IMR-90 (cell line): ENCODE data around the gene CEMIP2. TPM values are rescaled to one million over a fixed set of nuclear protein-coding genes. Genes with fewer than 3 reads are reported as not detected.

Experiments used
- ATAC-seq: fragments of 200-7000 bp; cut with Tn5 transposase; 2 replicates; pipeline ENCODE4 v1.9.1; 2020; ENCODE audit warnings: low read depth, mild to moderate bottlenecking, moderate library complexity
- BruUV-seq: library from RNA; stranded (reverse); fragments of 400-500 nt; replicated peaks from 2 replicates; lab custom pipeline; 2021; lab: Mats Ljungman, UMichigan
- CTCF ChIA-PET: fragments of 300-600 bp; formaldehyde crosslinking; extraction: SDS; loops from one replicate; lab custom pipeline; 2021; ENCODE audit warnings: antibody characterized with exemption; lab: Yijun Ruan, JAX
- POLR2A ChIA-PET: fragments of 300-600 bp; sonication (Branson Sonifier 250); formaldehyde crosslinking; loops from one replicate; lab custom pipeline; 2022; ENCODE audit warnings: antibody characterized with exemption; ENCODE audit not compliant: unreplicated experiment; lab: Charles Lee
- DNase-seq: peaks from one replicate; pipeline ENCODE4 v3.0.0; 2013
- H2AFZ ChIP-seq: replicated peaks from 2 replicates; pipeline ENCODE3; 2013; ENCODE audit warnings: low read length, mild to moderate bottlenecking; ENCODE audit not compliant: poor library complexity
- H2AK5ac ChIP-seq: 2 replicates; pipeline ENCODE4 v1.6.1; 2013; ENCODE audit warnings: low read depth, low read length, inconsistent platforms
- H2AK9ac ChIP-seq: replicated peaks from 2 replicates; pipeline ENCODE3; 2013; ENCODE audit warnings: mild to moderate bottlenecking, low read depth, low read length, moderate library complexity; ENCODE audit not compliant: poor library complexity
- H2BK120ac ChIP-seq: 2 replicates; pipeline ENCODE4 v1.6.1; 2013; ENCODE audit warnings: low read depth, low read length, inconsistent platforms
- H2BK15ac ChIP-seq: 3 replicates; pipeline ENCODE4 v1.6.1; 2013; ENCODE audit warnings: low read depth, low read length, inconsistent platforms
- H2BK20ac ChIP-seq: 2 replicates; pipeline ENCODE4 v1.6.1; 2013; ENCODE audit warnings: low read depth, mild to moderate bottlenecking, inconsistent platforms, low read length, moderate library complexity
- H2BK5ac ChIP-seq: 2 replicates; pipeline ENCODE4 v1.6.1; 2013; ENCODE audit warnings: mild to moderate bottlenecking, low read depth, low read length, inconsistent platforms; ENCODE audit not compliant: poor library complexity, severe bottlenecking
- H3K14ac ChIP-seq: replicated peaks from 2 replicates; pipeline ENCODE4 v1.6.1; 2013; ENCODE audit warnings: low read depth, low read length, inconsistent platforms
- H3K18ac ChIP-seq: 2 replicates; pipeline ENCODE4 v1.6.1; 2013; ENCODE audit warnings: low read depth, low read length, control low read depth
- H3K23ac ChIP-seq: 2 replicates; pipeline ENCODE4 v1.6.1; 2013; ENCODE audit warnings: low read depth, low read length, inconsistent platforms
- H3K27ac ChIP-seq: 2 replicates; pipeline ENCODE4 v1.5.1; 2013; ENCODE audit warnings: mild to moderate bottlenecking, control low read depth, low read length; ENCODE audit not compliant: insufficient read depth
- H3K27me3 ChIP-seq: 2 replicates; pipeline ENCODE4 v1.6.1; 2013; ENCODE audit warnings: low read length; ENCODE audit not compliant: control insufficient read depth, insufficient read depth
- H3K36me3 ChIP-seq: 2 replicates; pipeline ENCODE4 v1.6.1; 2013; ENCODE audit warnings: low read length, mixed read lengths; ENCODE audit not compliant: control insufficient read depth, insufficient read depth
- H3K4ac ChIP-seq: 2 replicates; pipeline ENCODE4 v1.6.1; 2013; ENCODE audit warnings: low read depth, low read length, inconsistent platforms
- H3K4me1 ChIP-seq: 2 replicates; pipeline ENCODE4 v1.6.1; 2013; ENCODE audit warnings: low read length, mixed read lengths; ENCODE audit not compliant: control insufficient read depth, insufficient read depth
- H3K4me2 ChIP-seq: 2 replicates; pipeline ENCODE4 v1.6.1; 2013; ENCODE audit warnings: low read depth, mild to moderate bottlenecking, control low read depth, low read length, moderate library complexity
- H3K4me3 ChIP-seq: 2 replicates; pipeline ENCODE4 v1.5.1; 2013; ENCODE audit warnings: low read depth, mild to moderate bottlenecking, control low read depth, low read length, moderate library complexity; ENCODE audit not compliant: insufficient read depth
- H3K56ac ChIP-seq: 2 replicates; pipeline ENCODE4 v1.6.1; 2013; ENCODE audit warnings: low read length, inconsistent platforms; ENCODE audit not compliant: insufficient read depth; ENCODE audit errors: extremely low read depth
- H3K79me1 ChIP-seq, 2 experiments: 2 replicates each; pipeline ENCODE4 v1.6.1; 2013; ENCODE audit warnings: low read length in 2 of 2, inconsistent platforms in 1 of 2, low read depth in 1 of 2
- H3K9ac ChIP-seq: 2 replicates; pipeline ENCODE4 v1.6.1; 2013; ENCODE audit warnings: low read depth, low read length, control low read depth
- H3K9me1 ChIP-seq: 2 replicates; pipeline ENCODE4 v1.6.1; 2013; ENCODE audit warnings: low read length, inconsistent platforms; ENCODE audit not compliant: insufficient read depth
- H3K9me3 ChIP-seq: 2 replicates; pipeline ENCODE4 v1.6.1; 2013; ENCODE audit warnings: low read length; ENCODE audit not compliant: control insufficient read depth, insufficient read depth
- H4K20me1 ChIP-seq: 2 replicates; pipeline ENCODE4 v1.6.1; 2013; ENCODE audit warnings: low read length, inconsistent platforms; ENCODE audit not compliant: insufficient read depth
- H4K5ac ChIP-seq: 2 replicates; pipeline ENCODE4 v1.6.1; 2013; ENCODE audit warnings: mild to moderate bottlenecking, low read depth, low read length, control low read depth
- H4K8ac ChIP-seq, 2 experiments: 2 replicates each; pipeline ENCODE4 v1.6.1; 2013; ENCODE audit warnings: low read depth in 2 of 2, low read length in 2 of 2, control low read depth in 1 of 2, inconsistent platforms in 1 of 2
- H4K91ac ChIP-seq: 2 replicates; pipeline ENCODE4 v1.6.1; 2013; ENCODE audit warnings: low read depth, low read length, inconsistent platforms; ENCODE audit not compliant: insufficient read depth
- BHLHE40 ChIP-seq: fragments of 150-350 bp; IDR thresholded peaks from 2 replicates; pipeline ENCODE4 v1.6.1; 2016; ENCODE audit warnings: mild to moderate bottlenecking, low read depth, low read length
- MXI1 ChIP-seq: IDR thresholded peaks from 2 replicates; pipeline ENCODE4 v1.6.1; 2012; ENCODE audit warnings: low read depth, mild to moderate bottlenecking, low read length, moderate library complexity, borderline replicate concordance
- POLR2A ChIP-seq: IDR thresholded peaks from 2 replicates; pipeline ENCODE4 v1.6.1; 2012; ENCODE audit warnings: mild to moderate bottlenecking, low read depth, low read length
- RAD21 ChIP-seq: IDR thresholded peaks from 2 replicates; pipeline ENCODE4 v1.6.1; 2012; ENCODE audit warnings: low read length, improper control_type of control experiment
- WGBS, 2 experiments: methylation state at CpG; one replicate each; pipeline versions ENCODE4 v1.1.5 to v1.1.7; 2013; ENCODE audit warnings: missing lambda C conversion rate in 2 of 2; ENCODE audit not compliant: insufficient read length in 1 of 2; ENCODE audit errors: extremely low coverage in 2 of 2; 5-methylcytosine and 5-hydroxymethylcytosine counted together
- dilution Hi-C: fragments of 300-500 bp; cut with HindIII; formaldehyde crosslinking; loops from one replicate; pipeline ENCODE4 v1.14.3; 2018; ENCODE audit warnings: low sequenced_read_pairs; ENCODE audit not compliant: unreplicated experiment
- in situ Hi-C: fragments of 300-500 bp; cut with MboI; formaldehyde crosslinking; loops from 3 replicates; pipeline ENCODE4 v1.14.3; 2019; ENCODE audit warnings: low sequenced_read_pairs, inconsistent platforms, mixed read lengths
- intact Hi-C: fragments of 100-400 bp; cut with micrococcal nuclease; formaldehyde crosslinking; loops from 2 replicates; pipeline ENCODE4 v1.10.0; 2022
- polyA plus RNA-seq, 3 experiments: library from polyadenylated mRNA; depleted of rRNA; stranded (reverse); fragments of >200 nt; gene quantifications; 2 replicates each; pipeline ENCODE4 v1.2.3, GENCODE V29; 2012; ENCODE audit warnings: low replicate concordance in 1 of 3
- total RNA-seq: library from RNA; depleted of rRNA; stranded (reverse); fragments of >200 nt; gene quantifications from 2 replicates; pipeline ENCODE4 v1.2.3, GENCODE V29; 2012

CEMIP2 gene
- total and polyA plus RNA-seq, 2 of the 4 experiments (the other 2 are of a cell fraction) = 65.2 to 67.4 TPM

DNA sequence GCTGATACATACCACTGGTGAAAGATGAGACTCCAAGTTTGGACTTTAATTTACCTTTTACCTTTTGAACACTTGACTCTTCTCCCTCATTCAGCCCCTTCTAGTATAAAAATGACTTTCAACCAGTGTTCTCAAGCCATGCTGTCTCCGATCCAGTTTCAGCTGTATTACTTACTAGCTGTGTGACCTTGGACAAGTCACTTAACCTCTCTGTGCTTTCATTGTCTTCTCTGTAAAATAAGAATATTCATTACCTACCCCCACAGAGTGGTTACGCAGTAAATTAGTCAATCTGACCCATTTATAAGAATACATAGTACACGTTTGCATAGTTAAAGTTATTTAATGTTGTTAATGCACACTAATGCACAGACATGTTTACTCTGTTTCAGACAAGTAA is 12.6 kb upstream of the CEMIP2 start:
- H3K4me3 ChIP-seq = no peak overlapping the region
- H3K18ac ChIP-seq = no peak overlapping the region
- intact Hi-C loops = no loop called here
- no peak overlapping the region for H2BK120ac ChIP-seq
- ChIA-PET POLR2A (no interaction called here), CTCF (interaction anchor here (0.6 kb wide), 1 partner anchor 221 kb away, joined by 5 read pairs; no protein-coding TSS in a partner anchor)
- no peak overlapping the region for H3K56ac ChIP-seq
- no peaks in the 10 kb centered on the region for H4K20me1 ChIP-seq
- H4K5ac ChIP-seq = no peak overlapping the region
- dilution Hi-C loops = no loop called here
- no peak overlapping the region for H2BK20ac ChIP-seq
- no peak overlapping the region for H2AK5ac ChIP-seq
- DNase-seq (no peak), ATAC-seq (no peak)
- no peak overlapping the region for H2AK9ac ChIP-seq
- no peaks in the 10 kb centered on the region for H3K36me3 ChIP-seq
- H3K14ac ChIP-seq = no peak overlapping the region
- H3K4me1 ChIP-seq = peaks cover 5% of the 10 kb centered on the region
- no peak overlapping the region for H3K4ac ChIP-seq
- H4K8ac ChIP-seq = no peak overlapping the region
- in situ Hi-C loops = no loop called here
- H3K9me3 ChIP-seq = no peaks in the 10 kb centered on the region
- H2AFZ ChIP-seq = no peak overlapping the region
- H2BK5ac ChIP-seq = no peak overlapping the region
- 100% methylated on average over 1 of the region's 3 CpGs; no CpG with 5 or more reads in 1 of the 2 experiments for WGBS, 2 experiments
- no TSS peak for BruUV-seq
- H3K9me1 ChIP-seq = no peaks in the 10 kb centered on the region
- TF ChIP-seq POLR2A (no peak), RAD21 (no peak), BHLHE40 (no peak), MXI1 (no peak)
- H3K27ac ChIP-seq = no peak overlapping the region
- H3K23ac ChIP-seq = no peak overlapping the region
- H3K4me2 ChIP-seq = no peak overlapping the region
- H3K27me3 ChIP-seq = no peaks in the 10 kb centered on the region
- no peaks in the 10 kb centered on the region for H3K79me1 ChIP-seq
- no peak overlapping the region for H3K9ac ChIP-seq
- no peak overlapping the region for H4K91ac ChIP-seq
- no peak overlapping the region for H2BK15ac ChIP-seq
